B cell (primary cell): ENCODE results near the gene AKAP8. TPM values are rescaled to one million over a fixed set of nuclear protein-coding genes. Genes with fewer than 3 reads are reported as not detected.

ENCODE experiments used
- ATAC-seq: fragments of 200-7000 bp; cut with Tn5 transposase; one replicate; pipeline ENCODE4 v1.10.0; 2021; ENCODE audit warnings: low read depth, mild to moderate bottlenecking, moderate number of reproducible peaks, moderate library complexity
- CTCF ChIA-PET: fragments of 350-600 bp; sonication (Branson Sonifier 250); formaldehyde crosslinking; loops from one replicate; lab custom pipeline; 2021; ENCODE audit warnings: antibody characterized with exemption, inconsistent platforms; lab: Charles Lee
- POLR2A ChIA-PET: fragments of 350-600 bp; sonication (Branson Sonifier 250); formaldehyde crosslinking; loops from one replicate; lab custom pipeline; 2021; ENCODE audit warnings: antibody characterized with exemption; lab: Charles Lee
- DNase-seq: peaks from one replicate; pipeline ENCODE4 v3.0.0; 2013
- H2AFZ ChIP-seq: 2 replicates; pipeline ENCODE4 v1.6.1; 2012; ENCODE audit warnings: mild to moderate bottlenecking, low read depth, low read length; ENCODE audit not compliant: insufficient read depth, poor library complexity, severe bottlenecking
- H3K27ac ChIP-seq, 2 donors: 1 replicate in 1 of 2; 2 replicates in 1 of 2; pipeline ENCODE4 v1.5.1; 2012 to 2013; ENCODE audit warnings: low read length in 2 of 2, mild to moderate bottlenecking in 2 of 2, moderate library complexity in 1 of 2
- H3K27me3 ChIP-seq, 4 experiments: fragments of 200-600 bp in 1 of 4; sonication (generic) in 1 of 4; replicated peaks in 1 of 4; 1 replicate in 2 of 4; 2 replicates in 2 of 4; pipeline versions ENCODE4 v1.6.1 to v1.7.0; 2013 to 2016; ENCODE audit warnings: low read length in 3 of 4, mild to moderate bottlenecking in 2 of 4, mixed read lengths in 1 of 4, moderate library complexity in 1 of 4; ENCODE audit not compliant: insufficient read depth in 4 of 4, control insufficient read depth in 3 of 4; ENCODE audit errors: control extremely low read depth in 1 of 4
- H3K36me3 ChIP-seq, 2 experiments: replicated peaks in 1 of 2; 1 replicate in 1 of 2; 2 replicates in 1 of 2; pipeline versions ENCODE4 v1.6.1 to v1.7.1; 2013; ENCODE audit warnings: low read length in 1 of 2; ENCODE audit not compliant: insufficient read depth in 2 of 2, control insufficient read depth in 1 of 2; ENCODE audit errors: control extremely low read depth in 1 of 2, extremely low read depth in 1 of 2
- H3K4me1 ChIP-seq, 2 donors: fragments of 200-600 bp in 1 of 2; sonication (generic) in 1 of 2; 1 replicate in 1 of 2; 2 replicates in 1 of 2; pipeline versions ENCODE4 v1.5.1 to v1.6.1; 2013 to 2017; ENCODE audit warnings: low read length in 2 of 2; ENCODE audit not compliant: control insufficient read depth in 2 of 2, insufficient read depth in 2 of 2
- H3K4me2 ChIP-seq: replicated peaks from 2 replicates; pipeline ENCODE3; 2012; ENCODE audit warnings: mild to moderate bottlenecking, low read depth, low read length; ENCODE audit not compliant: poor library complexity, severe bottlenecking
- H3K4me3 ChIP-seq, 5 experiments: fragments of 200-600 bp in 1 of 5; sonication (generic) in 1 of 5; 1 replicate in 3 of 5; 2 replicates in 2 of 5; pipeline versions ENCODE4 v1.5.1 to v1.7.0; 2011 to 2016; ENCODE audit warnings: low read length in 4 of 5, mild to moderate bottlenecking in 4 of 5, low read depth in 2 of 5, control low read depth in 1 of 5, moderate library complexity in 1 of 5; ENCODE audit not compliant: insufficient read depth in 1 of 5; ENCODE audit errors: control extremely low read depth in 1 of 5, extremely low read depth in 1 of 5
- H3K79me2 ChIP-seq: fragments of 200-600 bp; sonication (generic); one replicate; pipeline ENCODE4 v1.6.0; 2016; ENCODE audit warnings: low read length; ENCODE audit not compliant: control insufficient read depth, insufficient read depth
- H3K9ac ChIP-seq: fragments of 200-600 bp; sonication (generic); 2 replicates; pipeline ENCODE4 v1.6.1; 2017; ENCODE audit warnings: mild to moderate bottlenecking, low read length, moderate library complexity
- H3K9me3 ChIP-seq, 3 donors: one replicate each; pipeline versions ENCODE4 v1.6.1 to v1.7.1; 2013; ENCODE audit warnings: low read length in 2 of 3; ENCODE audit not compliant: control insufficient read depth in 2 of 3, insufficient read depth in 1 of 3; ENCODE audit errors: control extremely low read depth in 1 of 3
- H4K20me1 ChIP-seq: 2 replicates; pipeline ENCODE4 v1.6.0; 2012; ENCODE audit warnings: mild to moderate bottlenecking, low read length; ENCODE audit not compliant: insufficient read depth, control insufficient read depth, poor library complexity, severe bottlenecking
- H3K27ac Mint-ChIP-seq: one replicate; pipeline ENCODE4 v1.8.0; 2021; ENCODE audit warnings: mixed read lengths
- H3K27me3 Mint-ChIP-seq: one replicate; pipeline ENCODE4 v1.8.0; 2021; ENCODE audit warnings: mixed read lengths
- H3K4me1 Mint-ChIP-seq: one replicate; pipeline ENCODE4 v1.8.0; 2021; ENCODE audit warnings: mixed read lengths
- H3K4me3 Mint-ChIP-seq: one replicate; pipeline ENCODE4 v1.8.0; 2021; ENCODE audit warnings: mixed read lengths
- H3K9me3 Mint-ChIP-seq: one replicate; pipeline ENCODE4 v1.8.0; 2022; ENCODE audit warnings: mixed read lengths; ENCODE audit not compliant: insufficient read depth
- EZH2 ChIP-seq: IDR thresholded peaks from 2 replicates; pipeline ENCODE4 v1.6.1; 2012; ENCODE audit warnings: borderline replicate concordance, low read depth, mild to moderate bottlenecking, moderate library complexity, low read length; ENCODE audit not compliant: insufficient read depth, poor library complexity, severe bottlenecking
- WGBS: methylation state at CpG from one replicate; pipeline ENCODE4 v1.1.5; 2013; ENCODE audit warnings: missing lambda C conversion rate; ENCODE audit not compliant: insufficient coverage; 5-methylcytosine and 5-hydroxymethylcytosine counted together
- intact Hi-C: fragments of 100-400 bp; cut with micrococcal nuclease; formaldehyde crosslinking; loops from one replicate; pipeline ENCODE4 v1.10.0; 2022
- polyA plus RNA-seq: library from polyadenylated mRNA; depleted of rRNA; stranded (reverse); fragments of >200 nt; gene quantifications from 2 replicates; pipeline ENCODE4 v1.2.3, GENCODE V29; 2012
- total RNA-seq, 2 donors: library from RNA; stranded (reverse); fragments of 120-200 nt in 1 of 2; gene quantifications; 1 replicate in 1 of 2; 2 replicates in 1 of 2; pipeline versions ENCODE4 v1.2.3 to v1.2.4, GENCODE V29; 2013 to 2022
- TF ChIP-seq, protein P1 (sequence below): fragments of 200-600 bp; IDR thresholded peaks from one replicate; pipeline ENCODE4 v1.8.0; 2022; ENCODE audit warnings: antibody characterized with exemption, mild to moderate bottlenecking

AKAP8 gene
- total and polyA plus RNA-seq, 2 donors (not counting 1 experiment from before 2014, with no cell fraction given): 30.0 to 84.8 TPM

DNA sequence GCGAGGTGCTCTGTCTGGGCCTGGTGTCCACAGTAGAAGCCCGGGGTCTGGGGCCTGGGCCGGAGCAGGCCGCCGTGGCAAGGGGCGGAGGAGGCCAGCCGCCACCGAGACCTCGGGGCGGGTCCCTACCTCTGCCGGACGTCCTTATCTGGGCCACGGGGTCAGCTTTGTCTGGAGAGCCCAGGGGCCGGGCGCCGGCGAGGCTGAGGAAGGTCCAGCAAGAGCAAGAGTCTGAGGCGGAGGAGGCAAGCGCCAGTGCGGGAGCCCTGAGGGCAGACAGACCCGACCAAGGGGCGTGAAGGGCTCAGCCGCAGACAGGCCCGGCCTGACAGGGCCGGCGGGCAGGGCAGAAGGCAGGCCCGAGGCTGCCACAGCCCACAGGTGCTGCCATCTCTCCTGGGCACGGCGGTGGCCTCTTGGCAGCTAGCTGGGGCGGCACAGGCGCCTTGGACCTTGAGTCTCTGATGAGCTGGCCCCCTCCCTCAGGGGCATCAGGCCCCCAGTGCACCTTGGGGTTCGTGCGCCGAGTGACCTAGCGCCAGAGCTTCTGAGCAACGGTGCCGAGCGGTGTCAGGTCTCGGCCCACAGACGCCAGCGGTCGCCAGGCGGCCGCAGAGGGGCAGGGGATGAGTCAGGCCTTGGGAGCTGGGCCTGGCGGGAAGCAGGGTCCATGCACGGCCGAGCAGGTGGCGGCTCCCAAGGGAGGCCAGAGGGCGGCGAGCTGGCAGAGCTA lies 19.1 kb upstream of the AKAP8 start:
- H3K4me3 ChIP-seq: no peak overlapping the region
- H3K4me2 ChIP-seq: no peak overlapping the region
- H3K27me3 ChIP-seq: no peaks in the 10 kb centered on the region
- no peak overlapping the region for H3K9ac ChIP-seq
- no peaks in the 10 kb centered on the region for H3K9me3 Mint-ChIP-seq
- H3K27ac Mint-ChIP-seq: no peak overlapping the region
- CTCF ChIA-PET: no interaction called here
- H3K36me3 ChIP-seq: peaks cover 4 to 82% of the 10 kb centered on the region in 2 experiments
- intact Hi-C loops: no loop called here
- TF ChIP-seq EZH2: no peak
- TF ChIP-seq, protein P1, sequence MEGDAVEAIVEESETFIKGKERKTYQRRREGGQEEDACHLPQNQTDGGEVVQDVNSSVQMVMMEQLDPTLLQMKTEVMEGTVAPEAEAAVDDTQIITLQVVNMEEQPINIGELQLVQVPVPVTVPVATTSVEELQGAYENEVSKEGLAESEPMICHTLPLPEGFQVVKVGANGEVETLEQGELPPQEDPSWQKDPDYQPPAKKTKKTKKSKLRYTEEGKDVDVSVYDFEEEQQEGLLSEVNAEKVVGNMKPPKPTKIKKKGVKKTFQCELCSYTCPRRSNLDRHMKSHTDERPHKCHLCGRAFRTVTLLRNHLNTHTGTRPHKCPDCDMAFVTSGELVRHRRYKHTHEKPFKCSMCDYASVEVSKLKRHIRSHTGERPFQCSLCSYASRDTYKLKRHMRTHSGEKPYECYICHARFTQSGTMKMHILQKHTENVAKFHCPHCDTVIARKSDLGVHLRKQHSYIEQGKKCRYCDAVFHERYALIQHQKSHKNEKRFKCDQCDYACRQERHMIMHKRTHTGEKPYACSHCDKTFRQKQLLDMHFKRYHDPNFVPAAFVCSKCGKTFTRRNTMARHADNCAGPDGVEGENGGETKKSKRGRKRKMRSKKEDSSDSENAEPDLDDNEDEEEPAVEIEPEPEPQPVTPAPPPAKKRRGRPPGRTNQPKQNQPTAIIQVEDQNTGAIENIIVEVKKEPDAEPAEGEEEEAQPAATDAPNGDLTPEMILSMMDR: no peak
- no peak overlapping the region for H3K4me3 Mint-ChIP-seq
- H3K4me1 Mint-ChIP-seq: peaks cover 9% of the 10 kb centered on the region
- POLR2A ChIA-PET: no interaction called here
- no peaks in the 10 kb centered on the region for H3K9me3 ChIP-seq
- no peaks in the 10 kb centered on the region for H3K27me3 Mint-ChIP-seq
- no peak for DNase-seq
- ATAC-seq: no peak
- H2AFZ ChIP-seq: no peak overlapping the region
- peaks cover 49% of the 10 kb centered on the region for H3K79me2 ChIP-seq
- H3K27ac ChIP-seq: no peak overlapping the region
- H4K20me1 ChIP-seq: peaks cover 55% of the 10 kb centered on the region
- no peaks in the 10 kb centered on the region for H3K4me1 ChIP-seq
- 96% methylated on average over 49 of the region's 50 CpGs for WGBS

DNA sequence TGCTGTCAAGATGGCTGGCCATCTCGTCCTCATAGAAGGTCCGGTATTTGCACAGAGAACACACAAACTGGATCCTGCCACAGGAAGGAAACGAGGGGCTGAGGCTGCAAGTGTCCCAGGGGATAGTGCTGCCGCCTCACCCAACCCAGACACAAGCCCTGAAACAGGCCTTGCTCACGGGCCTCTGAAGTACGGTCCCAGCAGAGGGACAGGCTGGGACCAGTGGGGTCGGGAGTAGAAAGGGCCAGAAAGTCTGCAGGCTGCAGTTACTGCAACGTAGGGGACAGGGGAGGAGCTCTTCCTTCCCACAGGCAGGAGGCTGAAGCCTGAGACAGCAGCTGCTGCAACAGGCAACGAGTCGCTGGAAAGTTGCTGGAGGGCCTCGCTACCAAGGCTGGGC lies 18.2 kb upstream of the AKAP8 start:
- Histone ChIP-seq H3K79me2 (peaks cover 44% of the 10 kb centered on the region), H3K36me3 (peaks cover 4 to 78% of the 10 kb centered on the region in 2 experiments), H3K27me3 (no peaks in the 10 kb centered on the region), H3K9me3 (no peaks in the 10 kb centered on the region), H3K4me3 (no peak overlapping the region), H2AFZ (no peak overlapping the region), H3K4me1 (no peaks in the 10 kb centered on the region), H3K27ac (no peak overlapping the region), H3K9ac (no peak overlapping the region), H3K4me2 (no peak overlapping the region), H4K20me1 (peaks cover 46% of the 10 kb centered on the region)
- DNase-seq (no peak), ATAC-seq (no peak)
- H3K27me3 Mint-ChIP-seq: no peaks in the 10 kb centered on the region
- TF ChIP-seq, protein P1: no peak
- ChIA-PET CTCF (no interaction called here), POLR2A (no interaction called here)
- no peaks in the 10 kb centered on the region for H3K9me3 Mint-ChIP-seq
- intact Hi-C loops: no loop called here
- no peak overlapping the region for H3K27ac Mint-ChIP-seq
- H3K4me3 Mint-ChIP-seq: no peak overlapping the region
- 59% methylated on average over 11 of the region's 11 CpGs for WGBS
- peaks cover 3% of the 10 kb centered on the region for H3K4me1 Mint-ChIP-seq
